GM12873 (cell line): ENCODE data around the gene GAS2L2.

Experiments used
- TF ChIP-seq, protein P1 (sequence below): IDR thresholded peaks from 2 replicates; pipeline ENCODE4 v1.5.1; 2012; ENCODE audit warnings: low read depth, mild to moderate bottlenecking, moderate library complexity, low read length, control low read depth; ENCODE audit not compliant: insufficient read depth; ENCODE audit errors: missing control alignments

GAS2L2 gene

DNA sequence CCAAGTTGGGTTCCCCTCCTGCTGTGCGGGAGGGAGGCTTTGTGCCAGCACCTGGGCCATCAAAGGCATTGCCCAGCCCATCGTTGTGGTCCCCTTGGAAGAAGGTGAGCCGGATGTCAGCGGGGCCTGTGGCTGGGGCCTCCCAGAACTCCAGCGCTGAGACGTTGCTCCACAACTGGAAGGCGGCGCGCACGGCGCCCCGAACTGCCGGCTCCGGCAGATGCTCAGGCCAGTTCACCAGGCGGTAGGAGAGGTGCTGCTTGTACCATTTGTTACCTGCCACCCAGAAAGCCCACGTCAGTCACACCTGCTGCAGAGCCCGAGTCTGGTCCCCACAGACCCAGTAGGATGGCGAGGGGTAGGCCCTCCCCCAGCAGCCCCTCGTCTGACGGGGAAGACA, 20.1 kb upstream of the GAS2L2 start:
- TF ChIP-seq, protein P1, sequence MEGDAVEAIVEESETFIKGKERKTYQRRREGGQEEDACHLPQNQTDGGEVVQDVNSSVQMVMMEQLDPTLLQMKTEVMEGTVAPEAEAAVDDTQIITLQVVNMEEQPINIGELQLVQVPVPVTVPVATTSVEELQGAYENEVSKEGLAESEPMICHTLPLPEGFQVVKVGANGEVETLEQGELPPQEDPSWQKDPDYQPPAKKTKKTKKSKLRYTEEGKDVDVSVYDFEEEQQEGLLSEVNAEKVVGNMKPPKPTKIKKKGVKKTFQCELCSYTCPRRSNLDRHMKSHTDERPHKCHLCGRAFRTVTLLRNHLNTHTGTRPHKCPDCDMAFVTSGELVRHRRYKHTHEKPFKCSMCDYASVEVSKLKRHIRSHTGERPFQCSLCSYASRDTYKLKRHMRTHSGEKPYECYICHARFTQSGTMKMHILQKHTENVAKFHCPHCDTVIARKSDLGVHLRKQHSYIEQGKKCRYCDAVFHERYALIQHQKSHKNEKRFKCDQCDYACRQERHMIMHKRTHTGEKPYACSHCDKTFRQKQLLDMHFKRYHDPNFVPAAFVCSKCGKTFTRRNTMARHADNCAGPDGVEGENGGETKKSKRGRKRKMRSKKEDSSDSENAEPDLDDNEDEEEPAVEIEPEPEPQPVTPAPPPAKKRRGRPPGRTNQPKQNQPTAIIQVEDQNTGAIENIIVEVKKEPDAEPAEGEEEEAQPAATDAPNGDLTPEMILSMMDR, result no peak

DNA sequence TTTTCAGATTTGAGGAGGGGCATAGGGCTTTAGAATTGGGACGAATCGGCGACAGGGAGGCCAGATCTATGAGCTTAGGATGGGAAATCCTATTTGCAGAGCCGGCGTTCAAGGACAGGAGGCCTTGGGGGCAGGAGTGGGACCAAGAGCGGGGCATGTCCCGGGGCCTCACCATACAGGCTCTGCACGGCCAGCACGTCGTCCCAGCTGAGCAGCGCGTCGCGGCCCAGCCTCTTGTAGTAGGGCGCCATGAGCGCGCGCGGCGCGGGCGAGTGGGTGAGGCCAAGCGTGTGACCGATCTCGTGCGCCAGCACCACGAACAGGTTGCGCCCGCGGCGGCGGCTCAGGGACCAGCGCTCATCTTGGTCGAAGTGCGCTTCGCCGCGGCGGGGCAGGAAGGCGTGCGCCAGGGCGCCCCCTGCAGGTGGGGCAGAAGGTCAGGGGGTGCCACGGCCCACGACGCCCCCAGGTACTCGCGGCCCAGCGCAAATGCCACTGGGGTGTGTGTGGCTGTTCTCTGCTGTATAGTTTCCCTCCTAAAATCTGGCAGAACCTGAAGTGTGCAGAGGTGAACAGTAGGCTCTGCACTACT, 17.0 kb upstream of the GAS2L2 start:
- TF ChIP-seq, protein P1, result peak; percentile 48

DNA sequence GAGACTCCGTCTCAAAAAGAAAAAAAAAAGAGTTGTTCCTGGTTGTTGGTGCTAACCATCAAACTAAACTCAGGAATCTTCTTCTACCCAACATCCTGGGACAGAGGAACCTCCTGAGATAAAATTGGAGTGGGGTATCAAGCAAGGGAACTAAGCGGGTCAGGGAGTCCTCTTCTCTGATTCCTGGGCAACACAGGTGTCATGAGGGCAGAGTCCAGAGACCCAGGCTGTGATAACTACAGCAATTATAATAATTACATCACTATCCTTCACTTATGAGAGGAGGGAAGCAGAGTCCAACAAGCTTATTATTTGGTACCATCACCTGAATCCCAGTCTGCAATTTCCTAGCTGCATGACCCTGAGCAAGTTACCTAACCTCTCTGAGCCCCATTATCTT, 15.8 kb upstream of the GAS2L2 start:
- TF ChIP-seq, protein P1, result no peak

DNA sequence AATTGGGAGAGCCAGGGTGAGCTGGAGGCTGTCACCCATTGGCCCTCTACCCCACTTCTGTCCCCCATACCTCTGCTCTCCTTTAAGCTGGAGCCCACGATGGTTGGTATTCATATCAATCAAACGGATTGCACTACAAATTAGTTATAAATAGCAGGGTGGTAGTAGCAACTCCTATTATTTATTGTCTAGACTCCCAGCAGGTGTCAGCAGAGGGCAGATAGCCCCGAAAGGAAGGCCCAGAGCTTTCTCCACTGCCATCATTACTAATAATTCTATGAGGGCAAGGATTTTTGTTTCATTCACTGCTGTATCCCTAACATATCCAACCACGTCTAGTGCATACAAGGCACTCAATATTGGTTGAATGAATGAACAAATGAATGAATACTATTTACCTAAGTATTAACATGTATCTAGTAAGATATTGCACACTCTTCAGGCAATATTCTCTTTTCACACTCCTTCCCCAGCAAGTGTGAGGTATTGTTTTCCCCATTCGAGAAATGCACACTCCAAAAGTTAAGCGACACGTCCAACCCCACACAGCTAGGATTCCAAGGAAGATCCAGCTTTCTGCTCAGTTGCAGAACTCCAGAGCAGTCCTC, 14.0 kb upstream of the GAS2L2 start:
- TF ChIP-seq, protein P1, result peak; percentile 50

DNA sequence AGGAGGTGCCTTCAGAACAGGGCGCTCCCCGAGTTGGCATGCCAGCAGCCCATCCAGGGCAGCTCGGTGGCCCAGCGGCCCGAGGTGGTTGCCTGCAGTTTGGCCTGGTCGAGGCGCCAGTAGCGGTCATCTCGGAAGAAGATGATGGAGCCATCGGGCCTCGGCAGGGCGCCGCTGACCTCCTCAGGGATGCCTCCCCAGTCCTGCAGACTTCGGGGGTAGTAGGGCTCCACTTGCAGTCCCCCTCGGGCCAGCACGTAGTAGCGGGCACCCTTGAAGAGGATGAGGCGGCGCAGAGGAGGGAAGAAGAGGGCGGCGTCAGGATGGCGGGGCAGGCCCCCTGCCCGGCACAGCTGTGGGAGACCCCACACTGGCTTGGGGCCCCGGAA, 13.4 kb upstream of the GAS2L2 start:
- TF ChIP-seq, protein P1, result no peak

DNA sequence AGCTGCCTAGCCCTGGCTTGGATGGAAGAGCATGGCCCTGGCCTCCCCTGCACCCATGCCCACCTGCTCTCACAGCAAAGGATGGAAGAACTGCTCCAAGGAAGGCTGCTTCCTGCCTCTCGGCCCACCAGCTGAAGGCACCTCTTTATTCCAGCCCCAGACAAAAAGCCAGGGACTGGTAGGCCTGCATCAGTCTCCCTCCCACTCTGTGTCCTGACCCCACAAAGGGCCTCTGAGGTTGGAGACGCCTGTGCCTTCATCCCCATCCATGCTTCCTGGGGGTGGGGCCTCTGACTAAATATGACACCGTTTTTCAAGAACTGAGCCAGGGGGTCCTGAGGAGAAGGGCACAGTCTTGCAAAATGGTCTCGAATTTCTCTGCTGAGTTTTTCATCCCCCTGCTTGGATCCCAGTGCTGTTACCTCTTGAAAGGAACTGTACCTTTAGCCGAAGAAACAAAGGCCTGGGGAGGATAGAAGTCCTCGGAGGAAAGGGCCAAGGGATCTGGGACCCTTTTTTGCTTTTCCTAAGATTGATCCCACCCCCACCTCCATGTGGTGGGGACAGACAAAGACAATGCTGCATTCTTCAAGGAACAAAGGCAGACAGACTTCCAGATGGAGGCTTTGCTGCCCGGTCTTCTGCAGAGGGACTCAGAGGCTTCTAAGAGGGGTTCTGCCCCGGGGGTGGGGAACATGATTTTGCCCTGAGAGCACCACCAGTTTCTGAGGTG, 12.9 kb upstream of the GAS2L2 start:
- TF ChIP-seq, protein P1, result no peak

DNA sequence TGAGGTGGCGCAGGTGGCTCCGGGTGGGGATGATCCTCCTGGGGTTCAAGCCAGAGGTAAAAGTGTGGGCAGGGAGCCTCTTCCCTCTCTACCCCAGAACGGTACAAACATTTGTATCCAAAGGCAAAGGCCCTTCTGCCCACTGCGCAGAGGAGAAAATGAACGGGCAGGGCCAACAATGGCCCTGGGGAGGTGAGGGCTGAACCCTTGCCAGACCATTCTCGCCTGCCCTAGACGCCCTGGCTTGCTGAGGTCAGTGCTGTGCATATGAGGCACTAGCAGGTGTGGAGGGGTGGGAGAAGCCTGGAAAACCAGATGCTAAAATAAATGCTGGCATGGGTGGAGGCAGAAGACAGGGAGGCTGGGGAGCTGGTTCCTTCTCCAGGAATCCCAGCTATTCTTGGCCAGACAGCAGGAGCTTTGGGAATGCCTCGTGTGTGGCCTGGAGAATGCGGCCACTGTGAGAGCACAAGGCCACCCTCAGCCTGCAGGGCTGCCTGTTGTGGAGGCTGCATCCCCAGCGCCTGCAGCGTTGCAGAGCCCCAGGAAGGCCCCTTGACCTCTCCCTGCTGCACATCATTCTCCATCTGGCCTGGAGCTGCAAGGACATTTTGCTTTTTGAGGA, 12.2 kb upstream of the GAS2L2 start:
- TF ChIP-seq, protein P1, result no peak
